ENCODE measurements around the gene KSR1.

The KSR1 gene

GRCh38 chr17:27506348-27507218 is 50.3 kb downstream of the KSR1 start:
- Histone ChIP-seq H3K27ac (ENCODE audit: low read depth, low read length) (no peak overlapping the region), H3K9me3 (ENCODE audit: control insufficient read depth in 5 of 5, low read length in 5 of 5) (no peaks in the 10 kb centered on the region), H3K27me3 (ENCODE audit: control insufficient read depth in 5 of 5, insufficient read depth in 4 of 5, low read length in 5 of 5) (no peaks in the 10 kb centered on the region), H3K4me3 (ENCODE audit: low read depth in 1 of 5, low read length in 5 of 5) (no peak overlapping the region), H3K9ac (ENCODE audit: low read length in 5 of 5) (no peak overlapping the region), H3K4me1 (ENCODE audit: control insufficient read depth in 5 of 5, insufficient read depth in 5 of 5, low read length in 5 of 5) (peaks cover 3 to 18% (median 12%) of the 10 kb centered on the region in 5 donors), H3K36me3 (ENCODE audit: control insufficient read depth in 5 of 5, insufficient read depth in 5 of 5, low read length in 5 of 5) (no peaks in the 10 kb centered on the region)

- no peak overlapping the region for H3K4me3 ChIP-seq (ENCODE audit: low read depth in 1 of 5, low read length in 5 of 5)
- no peak overlapping the region for H3K9ac ChIP-seq (ENCODE audit: low read length in 5 of 5)
- H3K4me1 ChIP-seq (ENCODE audit: control insufficient read depth in 5 of 5, insufficient read depth in 5 of 5, low read length in 5 of 5) = peaks cover 0 to 4% (median 0%) of the 10 kb centered on the region in 5 donors
- H3K27me3 ChIP-seq (ENCODE audit: control insufficient read depth in 5 of 5, insufficient read depth in 4 of 5, low read length in 5 of 5) = no peaks in the 10 kb centered on the region
- H3K27ac ChIP-seq (ENCODE audit: low read depth, low read length) = no peak overlapping the region
- no peaks in the 10 kb centered on the region for H3K9me3 ChIP-seq (ENCODE audit: control insufficient read depth in 5 of 5, low read length in 5 of 5)
- H3K36me3 ChIP-seq (ENCODE audit: control insufficient read depth in 5 of 5, insufficient read depth in 5 of 5, low read length in 5 of 5) = no peaks in the 10 kb centered on the region
Measured at GRCh38 chr17:27511168-27511883, 55.1 kb downstream of the KSR1 start.

GRCh38 chr17:27512031-27512430 is 55.8 kb downstream of the KSR1 start:
- H3K36me3 ChIP-seq (ENCODE audit: control insufficient read depth in 5 of 5, insufficient read depth in 5 of 5, low read length in 5 of 5) = no peaks in the 10 kb centered on the region
- no peak overlapping the region for H3K9ac ChIP-seq (ENCODE audit: low read length in 5 of 5)
- no peaks in the 10 kb centered on the region for H3K27me3 ChIP-seq (ENCODE audit: control insufficient read depth in 5 of 5, insufficient read depth in 4 of 5, low read length in 5 of 5)
- no peak overlapping the region for H3K4me3 ChIP-seq (ENCODE audit: low read depth in 1 of 5, low read length in 5 of 5)
- H3K4me1 ChIP-seq (ENCODE audit: control insufficient read depth in 5 of 5, insufficient read depth in 5 of 5, low read length in 5 of 5) = peaks cover 0 to 4% (median 0%) of the 10 kb centered on the region in 5 donors
- H3K27ac ChIP-seq (ENCODE audit: low read depth, low read length) = no peak overlapping the region
- H3K9me3 ChIP-seq (ENCODE audit: control insufficient read depth in 5 of 5, low read length in 5 of 5) = no peaks in the 10 kb centered on the region

GRCh38 chr17:27512511-27513346 is 56.5 kb downstream of the KSR1 start:
- no peak overlapping the region for H3K27ac ChIP-seq (ENCODE audit: low read depth, low read length)

GRCh38 chr17:27513849-27514248 is 57.6 kb downstream of the KSR1 start:
- Histone ChIP-seq H3K27me3 (ENCODE audit: control insufficient read depth in 5 of 5, insufficient read depth in 4 of 5, low read length in 5 of 5) (no peaks in the 10 kb centered on the region), H3K4me1 (ENCODE audit: control insufficient read depth in 5 of 5, insufficient read depth in 5 of 5, low read length in 5 of 5) (peaks cover 0 to 6% (median 2%) of the 10 kb centered on the region in 5 donors), H3K36me3 (ENCODE audit: control insufficient read depth in 5 of 5, insufficient read depth in 5 of 5, low read length in 5 of 5) (no peaks in the 10 kb centered on the region), H3K9ac (ENCODE audit: low read length in 5 of 5) (no peak overlapping the region), H3K9me3 (ENCODE audit: control insufficient read depth in 5 of 5, low read length in 5 of 5) (no peaks in the 10 kb centered on the region), H3K4me3 (ENCODE audit: low read depth in 1 of 5, low read length in 5 of 5) (no peak overlapping the region), H3K27ac (ENCODE audit: low read depth, low read length) (no peak overlapping the region)

More at GRCh38 chr17:27512511-27513346, 56.5 kb downstream of the KSR1 start:
- peaks cover 0 to 4% (median 0%) of the 10 kb centered on the region in 5 donors for H3K4me1 ChIP-seq (ENCODE audit: control insufficient read depth in 5 of 5, insufficient read depth in 5 of 5, low read length in 5 of 5)
- H3K9me3 ChIP-seq (ENCODE audit: control insufficient read depth in 5 of 5, low read length in 5 of 5) = no peaks in the 10 kb centered on the region
- no peak overlapping the region for H3K4me3 ChIP-seq (ENCODE audit: low read depth in 1 of 5, low read length in 5 of 5)
- no peak overlapping the region for H3K9ac ChIP-seq (ENCODE audit: low read length in 5 of 5)
- H3K36me3 ChIP-seq (ENCODE audit: control insufficient read depth in 5 of 5, insufficient read depth in 5 of 5, low read length in 5 of 5) = no peaks in the 10 kb centered on the region
- no peaks in the 10 kb centered on the region for H3K27me3 ChIP-seq (ENCODE audit: control insufficient read depth in 5 of 5, insufficient read depth in 4 of 5, low read length in 5 of 5)

- H3K4me3 ChIP-seq (ENCODE audit: low read depth in 1 of 5, low read length in 5 of 5) = no peak overlapping the region
- no peak overlapping the region for H3K9ac ChIP-seq (ENCODE audit: low read length in 5 of 5)
- no peaks in the 10 kb centered on the region for H3K9me3 ChIP-seq (ENCODE audit: control insufficient read depth in 5 of 5, low read length in 5 of 5)
- H3K27ac ChIP-seq (ENCODE audit: low read depth, low read length) = no peak overlapping the region
- peaks cover 0 to 15% (median 7%) of the 10 kb centered on the region in 5 donors for H3K4me1 ChIP-seq (ENCODE audit: control insufficient read depth in 5 of 5, insufficient read depth in 5 of 5, low read length in 5 of 5)
- no peaks in the 10 kb centered on the region for H3K36me3 ChIP-seq (ENCODE audit: control insufficient read depth in 5 of 5, insufficient read depth in 5 of 5, low read length in 5 of 5)
- no peaks in the 10 kb centered on the region for H3K27me3 ChIP-seq (ENCODE audit: control insufficient read depth in 5 of 5, insufficient read depth in 4 of 5, low read length in 5 of 5)
Measured at GRCh38 chr17:27514595-27515413, 58.6 kb downstream of the KSR1 start.

GRCh38 chr17:27518048-27518447 is 61.8 kb downstream of the KSR1 start:
- H3K36me3 ChIP-seq (ENCODE audit: control insufficient read depth in 5 of 5, insufficient read depth in 5 of 5, low read length in 5 of 5) = no peaks in the 10 kb centered on the region
- H3K9ac ChIP-seq (ENCODE audit: low read length in 5 of 5) = no peak overlapping the region
- peaks cover 0 to 21% (median 7%) of the 10 kb centered on the region in 5 donors for H3K4me1 ChIP-seq (ENCODE audit: control insufficient read depth in 5 of 5, insufficient read depth in 5 of 5, low read length in 5 of 5)
- H3K9me3 ChIP-seq (ENCODE audit: control insufficient read depth in 5 of 5, low read length in 5 of 5) = no peaks in the 10 kb centered on the region
- H3K4me3 ChIP-seq (ENCODE audit: low read depth in 1 of 5, low read length in 5 of 5) = no peak overlapping the region
- H3K27ac ChIP-seq (ENCODE audit: low read depth, low read length) = no peak overlapping the region
- no peaks in the 10 kb centered on the region for H3K27me3 ChIP-seq (ENCODE audit: control insufficient read depth in 5 of 5, insufficient read depth in 4 of 5, low read length in 5 of 5)

GRCh38 chr17:27518545-27519521 is 62.6 kb downstream of the KSR1 start:
- H3K27me3 ChIP-seq (ENCODE audit: control insufficient read depth in 5 of 5, insufficient read depth in 4 of 5, low read length in 5 of 5) = no peaks in the 10 kb centered on the region
- no peaks in the 10 kb centered on the region for H3K9me3 ChIP-seq (ENCODE audit: control insufficient read depth in 5 of 5, low read length in 5 of 5)
- no peak overlapping the region for H3K27ac ChIP-seq (ENCODE audit: low read depth, low read length)
- no peaks in the 10 kb centered on the region for H3K36me3 ChIP-seq (ENCODE audit: control insufficient read depth in 5 of 5, insufficient read depth in 5 of 5, low read length in 5 of 5)
- H3K4me3 ChIP-seq (ENCODE audit: low read depth in 1 of 5, low read length in 5 of 5) = no peak overlapping the region
- peaks cover 0 to 21% (median 7%) of the 10 kb centered on the region in 5 donors for H3K4me1 ChIP-seq (ENCODE audit: control insufficient read depth in 5 of 5, insufficient read depth in 5 of 5, low read length in 5 of 5)
- H3K9ac ChIP-seq (ENCODE audit: low read length in 5 of 5) = no peak overlapping the region

Data from subcutaneous abdominal adipose tissue (tissue), 5 donors.